ENCODE data around the gene CENPV.
"Not testable (repeated sequence)": the region's sequence is repeated elsewhere in the genome, so short reads cannot be mapped to it uniquely, and the experiment has no call there.

Gene CENPV

GRCh38 chr17:16312061-16312460 is 41.2 kb downstream of the CENPV start:
- not testable (repeated sequence) for DNase-seq

GRCh38 chr17:16306211-16306610 is 47.1 kb downstream of the CENPV start:
- no peak for DNase-seq

DNA sequence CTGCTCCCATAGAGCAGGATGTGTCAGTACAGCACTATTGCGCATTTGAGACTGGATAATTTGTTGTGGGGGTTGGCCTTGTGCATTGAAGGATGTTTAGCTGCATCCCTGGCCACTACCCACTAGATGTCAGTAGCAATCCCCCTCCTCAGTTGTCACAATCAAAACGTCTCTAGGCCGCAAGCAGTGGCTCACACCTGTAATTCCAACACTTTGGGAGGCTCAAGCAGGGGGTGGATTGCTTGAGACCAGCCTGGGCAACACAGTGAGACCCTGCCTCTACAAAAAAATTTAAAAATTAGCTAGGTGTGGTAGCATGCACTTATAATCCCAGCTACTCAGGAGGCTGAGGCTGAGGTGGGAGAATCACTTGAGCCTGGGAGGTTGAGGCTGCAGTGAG is 48.4 kb downstream of the CENPV start:
- DNase-seq = no peak

DNA sequence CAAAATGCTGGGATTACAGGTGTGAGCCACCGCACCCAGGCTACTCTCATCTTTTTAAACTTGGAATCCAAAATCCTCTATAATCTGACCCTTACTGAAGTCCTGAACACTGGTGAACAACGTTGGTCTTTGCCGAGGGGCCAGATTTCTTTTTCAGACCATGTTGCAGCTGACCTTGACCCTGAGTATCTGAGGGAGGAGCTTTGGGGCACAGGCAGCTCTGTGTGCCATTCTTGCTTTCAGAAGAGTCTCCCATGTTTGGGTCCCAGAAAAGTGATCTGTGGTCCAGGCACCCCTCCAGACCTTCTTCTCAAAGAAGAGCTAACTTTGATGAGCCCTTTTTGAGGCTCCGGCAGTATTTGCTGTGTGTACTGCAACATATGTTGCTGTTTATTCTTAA is 50.4 kb downstream of the CENPV start:
- DNase-seq = no peak

- no peak for DNase-seq
Observed at GRCh38 chr17:16301963-16302855, 51.1 kb downstream of the CENPV start.

GRCh38 chr17:16300554-16300953 is 52.7 kb downstream of the CENPV start:
- no peak for DNase-seq

GRCh38 chr17:16298140-16298662 is 55.1 kb downstream of the CENPV start:
- DNase-seq = no peak

GRCh38 chr17:16297367-16298139 is 55.7 kb downstream of the CENPV start:
- DNase-seq = no peak

DNA sequence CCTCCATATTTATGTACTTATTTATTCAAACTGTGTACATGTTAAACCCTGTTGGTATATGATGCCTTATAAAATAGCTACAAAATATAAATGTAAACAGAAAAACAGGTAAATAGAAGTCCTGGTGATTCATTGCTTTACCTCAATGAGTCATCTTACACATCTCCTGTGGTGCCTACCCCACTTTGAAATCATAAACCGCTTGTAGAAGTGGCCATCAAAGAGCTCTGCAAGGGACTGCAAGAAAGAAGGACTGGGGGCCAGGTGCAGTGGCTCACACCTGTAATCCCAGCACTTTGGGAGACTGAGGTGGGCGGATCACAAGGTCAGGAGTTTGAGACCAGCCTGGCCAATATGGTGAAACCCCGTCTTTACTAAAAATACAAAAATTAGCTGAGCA is 57.2 kb downstream of the CENPV start:
- not testable (repeated sequence) for DNase-seq

GRCh38 chr17:16294560-16294959 is 58.7 kb downstream of the CENPV start:
- DNase-seq = no peak

DNA sequence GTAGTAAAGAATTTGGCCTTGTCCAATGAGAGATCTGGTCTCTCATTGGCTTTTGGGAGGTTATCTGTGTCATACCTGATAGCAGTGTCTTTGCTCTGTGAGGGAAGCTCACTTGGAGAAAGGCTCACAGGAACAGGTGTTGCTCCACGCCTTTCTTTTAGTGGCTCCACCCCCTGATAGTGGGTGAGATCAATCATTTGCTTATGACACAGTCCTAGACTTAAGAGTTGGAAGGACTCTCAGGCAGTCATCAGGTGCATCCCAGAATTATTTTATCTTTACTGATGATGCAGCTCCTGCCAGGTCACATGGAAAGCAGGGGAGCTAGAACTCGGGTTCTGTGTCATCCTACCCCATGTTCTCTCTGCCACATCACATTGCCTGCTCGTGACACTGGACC is 59.3 kb downstream of the CENPV start:
- no peak for DNase-seq

Data from activated naive CD4-positive, alpha-beta T cell (primary cell).